D341Med (cell line): ENCODE results near the gene UBE2L6.

Experiments used
- DNase-seq: peaks from one replicate; pipeline ENCODE4 v3.0.0; 2012; ENCODE audit warnings: low spot score

Gene UBE2L6

DNA sequence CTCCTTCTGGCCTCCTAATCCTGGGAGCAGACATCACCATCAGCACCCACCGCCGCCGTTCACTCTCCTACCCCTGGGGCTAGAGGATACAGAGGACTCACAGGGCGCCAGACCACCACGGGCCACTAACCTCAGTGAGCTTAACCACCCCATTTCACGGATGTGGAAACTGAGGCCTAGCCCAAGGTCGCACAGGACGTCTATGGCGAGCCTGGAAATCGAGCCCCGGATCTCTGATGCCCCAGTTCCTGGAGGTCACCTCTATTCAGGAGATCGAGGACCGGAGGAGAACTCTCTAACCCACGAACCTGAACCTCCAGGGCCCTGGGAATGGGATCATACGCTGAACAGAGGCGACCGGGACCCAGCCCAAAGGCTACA lies 37.3 kb downstream of the UBE2L6 start:
- no peak for DNase-seq

DNA sequence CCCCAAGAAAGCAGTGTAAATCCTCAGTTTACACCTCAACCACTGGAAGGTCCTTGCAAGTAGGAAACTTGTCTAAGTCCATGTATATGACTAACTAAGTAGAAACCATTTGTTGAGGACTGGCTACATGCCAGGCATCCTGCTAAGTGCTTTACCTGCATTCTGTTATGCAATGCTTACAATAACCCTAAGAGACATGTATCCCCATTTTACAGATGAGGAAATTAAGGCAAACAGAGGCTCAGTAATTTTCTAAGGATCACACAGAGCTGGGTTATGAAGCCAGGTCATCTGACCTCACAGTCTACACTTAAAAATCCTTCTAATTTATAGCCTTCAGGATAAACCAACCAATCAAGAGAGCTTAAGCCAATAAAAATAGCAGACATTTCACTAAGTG lies 38.5 kb downstream of the UBE2L6 start:
- DNase-seq = no peak

DNA sequence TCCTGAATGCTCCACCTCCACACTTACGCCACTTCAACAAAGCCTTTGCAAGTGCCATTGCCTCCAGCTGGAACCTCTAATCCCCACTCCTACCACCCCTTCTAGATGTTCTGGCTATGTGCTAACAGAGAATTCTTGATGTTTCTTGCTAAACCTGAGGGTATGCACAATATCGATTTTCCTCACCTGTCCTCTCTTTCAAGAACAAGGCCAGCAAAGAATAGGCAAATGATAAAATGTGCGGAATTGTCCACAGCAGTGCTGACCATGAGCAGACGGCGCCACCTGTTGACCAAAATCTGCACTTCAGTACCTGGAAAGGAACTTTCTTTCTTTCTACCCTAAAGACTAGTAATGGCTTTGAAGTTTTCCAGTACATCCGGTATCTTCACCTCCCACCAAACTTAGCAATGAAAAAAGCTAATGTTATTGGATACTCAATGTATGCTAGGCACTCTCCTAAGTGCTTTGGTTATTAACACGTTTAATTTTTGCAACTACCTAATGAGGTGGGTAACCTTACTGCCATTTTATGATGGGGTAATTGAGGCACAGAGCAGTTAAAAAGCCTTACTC lies 40.3 kb downstream of the UBE2L6 start:
- peak; percentile 51 for DNase-seq

DNA sequence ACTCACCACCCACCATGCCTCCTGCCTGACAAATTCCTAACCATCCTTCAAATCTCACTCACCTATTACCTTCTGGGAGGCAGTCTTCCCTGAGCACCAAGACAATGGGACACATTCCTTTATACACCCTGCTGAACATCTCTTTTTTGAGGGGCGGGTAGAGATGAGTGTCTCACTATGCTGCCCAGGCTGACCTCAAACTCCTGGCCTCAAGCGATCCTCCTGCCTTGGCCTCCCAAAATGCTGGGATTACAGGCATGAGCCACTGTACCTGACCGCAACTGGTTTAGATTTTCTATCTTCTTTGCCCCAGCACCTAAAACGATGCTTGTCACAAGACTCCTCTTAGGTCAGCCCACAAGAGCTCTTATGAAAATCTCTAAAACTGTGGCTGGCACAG lies 44.1 kb downstream of the UBE2L6 start:
- no peak for DNase-seq

DNA sequence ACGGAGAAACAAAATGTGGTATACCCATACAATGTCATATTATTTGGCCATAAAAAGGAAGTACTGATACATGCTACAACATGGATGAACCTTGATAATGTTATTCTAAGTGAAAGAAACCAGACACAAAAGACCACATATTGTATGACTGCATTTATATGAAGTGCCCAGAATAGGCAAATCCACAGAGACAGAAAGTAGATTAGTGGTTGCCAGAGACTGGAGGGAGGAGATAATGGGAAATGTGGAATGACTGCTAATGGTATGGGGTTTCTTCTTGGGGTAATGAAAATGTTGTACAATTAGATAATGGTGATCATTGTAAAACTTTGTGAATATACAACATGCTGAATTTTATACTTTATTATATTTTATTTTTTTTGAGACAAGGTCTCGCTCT lies 46.4 kb downstream of the UBE2L6 start:
- DNase-seq = no peak

DNA sequence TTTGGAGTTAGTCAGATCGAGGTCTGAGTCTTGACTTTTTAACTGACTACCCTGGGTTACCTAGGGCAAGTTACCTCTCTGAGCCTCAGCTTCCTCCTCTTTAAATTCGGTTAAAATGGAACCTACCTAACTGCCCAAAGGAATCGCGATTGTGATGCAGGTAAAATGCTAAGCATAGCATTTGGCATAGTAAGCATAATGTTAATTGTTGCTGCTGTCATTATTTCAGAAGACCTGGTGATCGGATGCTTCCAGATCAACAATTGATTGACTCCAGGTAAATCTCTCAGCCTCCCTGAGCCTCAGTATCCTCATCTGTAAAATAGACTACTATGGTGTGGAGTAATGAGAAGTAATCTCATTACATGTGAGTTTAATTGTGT lies 51.4 kb downstream of the UBE2L6 start:
- no peak for DNase-seq

DNA sequence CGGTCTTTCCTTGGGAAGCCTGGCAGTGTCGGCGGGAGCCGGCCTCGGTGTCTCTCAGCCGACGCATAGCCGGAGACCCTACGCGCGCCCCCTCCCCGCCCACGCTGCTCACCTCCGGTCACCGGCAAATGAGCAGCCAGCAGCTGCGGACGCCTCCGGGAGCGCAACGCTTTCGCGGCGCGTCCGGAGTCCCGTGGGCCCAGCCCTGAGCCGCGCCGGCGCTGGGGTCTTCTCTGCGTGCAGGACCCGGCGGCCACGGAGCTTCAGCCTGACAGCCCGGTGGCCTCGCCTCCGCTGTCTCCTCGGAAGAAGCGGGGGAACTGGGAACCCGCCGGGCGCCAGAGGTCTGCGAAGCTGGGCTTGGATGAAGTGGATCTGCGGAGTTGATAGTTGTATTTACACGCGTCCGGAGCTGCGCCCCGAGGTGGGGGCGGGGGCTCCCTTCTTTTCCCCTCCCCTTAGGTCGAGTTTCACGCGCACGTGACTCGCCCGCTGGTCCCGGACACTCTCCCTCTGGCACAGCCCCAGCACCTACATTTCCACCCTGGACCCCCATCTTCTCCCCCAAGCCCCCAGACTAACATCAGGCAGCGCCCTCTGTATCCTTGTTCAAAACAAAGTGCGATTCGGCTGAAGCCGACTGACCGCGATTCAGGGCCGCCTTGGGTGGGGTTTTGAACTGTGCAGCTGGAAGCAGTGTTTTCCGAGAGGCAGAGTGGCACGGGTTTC lies 52.0 kb downstream of the UBE2L6 start, which contains the start of gene SLC43A1:
SLC43A1 (minus strand) TSS at position 371 of the 729 bp plus-strand sequence. CDS start 1,591 bp downstream, outside the sequence.
- peak; percentile 71 for DNase-seq

DNA sequence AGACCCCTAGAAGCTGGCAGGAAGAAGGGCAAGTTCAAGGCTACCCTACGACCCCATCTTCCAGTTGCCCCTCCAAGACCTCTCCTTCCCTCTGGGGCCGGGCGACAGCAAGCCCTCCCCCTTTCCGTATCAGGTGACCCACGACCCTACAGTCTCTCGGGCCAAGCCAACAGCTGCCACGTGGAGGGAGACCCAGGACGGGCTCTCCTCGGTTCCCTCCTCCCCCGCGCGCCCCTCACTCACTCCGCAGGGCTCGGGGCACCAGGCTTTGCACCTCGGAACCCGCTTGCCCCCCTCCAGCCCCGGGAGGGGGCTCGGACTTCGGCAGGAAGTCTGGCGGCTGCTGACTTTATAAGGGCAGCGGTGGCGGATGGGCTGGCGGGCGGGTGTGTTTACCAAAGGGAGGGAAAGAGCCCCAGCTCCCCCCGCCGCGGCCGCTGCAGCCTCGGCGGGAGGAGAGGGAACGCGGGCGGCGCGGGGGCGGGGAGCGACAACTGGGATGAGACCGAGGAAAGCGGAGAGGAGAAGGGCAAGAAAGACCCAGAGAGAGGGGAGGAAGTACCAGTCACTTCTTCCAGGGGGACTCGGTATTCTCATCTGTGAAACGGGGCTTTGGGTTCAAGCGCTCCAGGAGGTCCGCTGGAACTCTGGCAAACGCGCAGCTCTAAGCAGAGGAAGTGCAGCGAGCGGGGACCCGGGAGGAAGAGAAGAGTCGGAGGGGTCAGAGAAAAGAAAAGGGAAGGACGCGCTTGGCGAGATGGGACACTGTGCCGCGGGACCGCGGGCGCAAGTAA lies 52.7 kb downstream of the UBE2L6 start:
- DNase-seq = peak; percentile 68

DNA sequence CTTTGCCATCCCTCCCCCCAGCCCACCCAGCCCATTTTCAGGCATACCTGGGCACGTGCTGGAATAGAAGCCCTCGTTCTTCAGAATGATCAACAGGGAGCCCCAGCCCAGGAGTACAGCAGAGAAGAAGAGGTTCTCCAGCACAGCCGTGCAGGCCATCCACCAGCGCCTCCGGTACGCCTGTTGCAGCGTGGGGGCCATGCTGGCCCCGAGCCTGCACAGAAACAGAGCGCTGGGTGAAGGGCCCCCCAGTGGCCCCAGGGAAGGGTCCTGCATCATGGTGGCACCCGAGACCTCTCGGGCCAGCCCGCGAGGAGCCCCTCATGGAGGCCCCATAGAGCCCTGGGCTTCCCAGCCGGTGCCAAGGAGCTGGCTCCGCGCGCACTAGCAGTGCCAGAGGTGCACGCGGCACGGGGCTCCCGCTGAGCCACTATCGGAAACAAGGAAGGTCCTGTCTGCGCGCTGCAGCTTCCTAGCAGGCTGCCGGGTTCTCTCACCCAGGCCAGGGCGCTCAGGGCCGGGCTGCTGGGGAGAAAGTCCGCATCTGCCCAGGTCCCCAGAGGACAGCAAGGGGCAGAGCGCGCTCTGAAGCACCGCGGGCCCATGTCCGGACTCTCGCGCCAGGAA lies 53.4 kb downstream of the UBE2L6 start:
- DNase-seq = peak; percentile 77

DNA sequence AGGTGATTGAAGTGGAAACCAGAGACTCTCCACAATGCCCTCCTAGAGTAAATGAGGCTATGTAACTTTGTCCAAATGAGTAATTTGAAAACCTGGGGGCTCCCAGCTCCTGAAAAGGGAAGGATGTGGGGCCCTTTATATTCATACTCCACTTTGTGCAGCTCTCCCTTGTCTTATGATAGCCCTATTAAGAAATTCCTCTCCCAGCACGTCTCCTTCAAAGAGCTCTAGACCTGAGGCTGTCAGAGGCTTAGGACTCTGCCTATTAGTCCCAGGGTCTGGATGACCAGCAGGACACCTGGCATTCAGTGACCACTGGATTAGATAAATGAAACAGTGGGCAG lies 54.0 kb downstream of the UBE2L6 start:
- DNase-seq = no peak

DNA sequence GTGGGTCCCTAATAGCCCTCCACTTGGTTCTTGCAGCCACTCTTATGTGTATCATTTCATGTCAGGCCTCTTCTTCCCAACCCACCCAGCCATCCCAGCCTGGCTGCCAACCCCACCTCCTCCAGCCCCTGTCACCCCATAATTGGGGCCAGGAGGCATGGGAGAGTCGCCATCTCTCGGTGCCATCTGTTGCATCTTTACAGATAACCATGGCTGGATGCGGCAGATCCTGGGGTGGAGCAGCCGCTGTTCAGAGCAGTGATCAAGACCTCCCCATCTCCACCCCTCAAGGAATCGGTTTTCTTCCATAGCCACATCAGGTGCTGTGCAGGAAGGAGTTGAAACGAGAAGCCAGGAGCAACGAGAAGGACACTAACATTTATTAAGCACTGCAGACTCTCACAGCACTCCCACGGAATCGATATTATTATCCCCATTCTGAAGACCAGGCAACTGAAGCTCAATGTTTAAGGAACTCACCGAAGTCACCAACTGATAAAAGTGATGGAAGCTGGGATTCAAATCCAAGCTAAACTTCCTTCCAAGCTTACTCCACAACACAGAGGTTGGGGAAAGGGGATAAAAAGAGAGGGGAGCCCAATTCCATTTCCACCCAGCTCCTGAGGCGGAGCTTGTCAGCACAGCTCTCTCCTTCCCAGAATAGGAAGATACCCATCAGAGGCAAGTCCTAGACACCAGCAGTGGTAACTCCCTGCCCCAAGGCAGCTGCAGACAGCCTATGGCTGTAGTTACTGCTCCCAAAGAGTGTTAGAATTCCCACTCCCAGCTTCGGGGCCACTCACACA lies 54.6 kb downstream of the UBE2L6 start:
- no peak for DNase-seq

DNA sequence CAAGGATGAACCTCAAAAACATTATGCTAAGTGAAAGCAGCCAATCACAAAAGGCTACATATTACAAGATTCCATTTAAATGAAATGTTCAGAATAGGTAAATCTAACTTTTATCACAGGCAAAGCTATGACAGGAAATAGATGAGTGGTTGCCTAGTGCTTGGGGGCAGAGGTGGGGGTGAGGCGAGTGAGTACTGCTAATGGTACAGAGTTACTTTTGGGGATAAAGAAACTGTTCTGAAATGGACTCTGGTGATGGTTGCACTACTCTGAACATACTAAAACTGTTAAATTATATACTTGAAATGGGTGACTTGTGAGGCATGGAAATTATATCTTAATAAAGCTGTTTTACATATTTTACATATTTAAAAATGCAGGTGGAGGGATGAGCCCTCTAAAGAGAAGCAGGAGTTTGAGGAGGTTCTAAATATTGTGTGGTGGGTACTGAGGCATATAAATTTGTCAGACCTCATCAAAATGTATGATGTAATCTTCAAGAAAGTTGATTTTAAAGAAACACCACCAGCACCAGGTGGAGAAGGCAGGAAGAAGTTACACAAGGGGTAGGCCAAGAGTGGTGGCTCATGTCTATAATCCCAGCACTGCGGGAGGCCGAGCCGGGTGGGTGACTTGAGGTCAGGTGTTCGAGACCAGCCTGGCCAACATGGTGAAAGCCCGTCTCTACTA lies 55.6 kb downstream of the UBE2L6 start:
- DNase-seq = no peak

DNA sequence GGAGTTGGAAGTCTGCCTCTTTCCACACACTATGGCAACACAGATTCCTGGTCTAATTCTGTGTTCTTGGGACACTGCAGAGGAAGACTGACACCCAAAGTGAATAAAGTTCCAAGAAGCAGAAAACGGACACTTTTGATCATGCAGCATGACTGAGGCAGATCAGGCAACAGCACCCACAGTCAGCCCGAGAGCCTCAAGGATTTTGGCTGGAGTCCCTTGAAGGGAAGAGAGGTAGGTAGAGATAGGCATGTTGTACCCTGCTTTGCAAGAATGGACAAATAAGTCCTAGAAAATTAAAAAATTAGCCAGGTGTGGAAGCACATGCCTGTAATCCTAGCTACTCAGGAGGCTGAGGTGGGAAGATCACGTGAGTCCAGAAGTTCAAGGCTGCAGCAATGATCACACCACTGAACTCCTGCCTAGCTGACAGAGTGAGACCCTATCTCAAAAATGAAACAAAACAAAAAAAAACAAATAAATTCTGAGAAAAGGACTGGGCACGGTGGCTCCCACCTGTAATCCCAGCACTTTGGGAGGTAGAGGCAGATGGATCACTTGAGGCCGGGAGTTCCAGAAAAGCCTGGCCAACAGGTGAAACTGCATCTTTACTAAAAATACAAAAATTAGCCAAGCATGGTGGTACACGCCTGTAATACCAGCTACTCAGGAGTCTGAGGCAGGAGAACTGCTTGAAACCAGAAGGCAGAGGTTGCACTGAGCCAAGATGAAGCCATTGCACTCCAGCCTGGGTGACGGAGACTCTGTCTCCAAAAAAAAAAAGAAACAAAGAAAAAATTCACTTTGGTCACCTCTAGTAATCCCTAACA lies 58.9 kb downstream of the UBE2L6 start:
- no peak for DNase-seq

DNA sequence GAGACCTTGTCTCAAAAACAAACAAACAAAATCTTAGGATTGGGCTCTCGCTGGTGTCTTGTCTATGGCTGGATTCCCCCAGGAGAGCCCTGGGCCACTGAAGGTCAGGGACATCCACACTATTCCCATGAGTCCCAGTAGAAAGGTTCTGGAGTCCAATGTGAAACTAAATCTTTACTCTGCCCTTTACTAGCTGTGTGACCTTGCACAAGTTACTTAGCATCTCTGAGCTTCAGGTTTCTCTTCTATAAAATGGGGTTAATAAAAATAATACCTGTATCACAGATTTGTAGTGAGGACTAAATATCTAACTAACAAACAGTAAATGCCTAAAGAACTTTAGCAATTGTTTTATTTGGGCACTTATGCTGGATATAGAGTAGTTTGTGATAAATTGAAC lies 61.0 kb downstream of the UBE2L6 start:
- DNase-seq = no peak

DNA sequence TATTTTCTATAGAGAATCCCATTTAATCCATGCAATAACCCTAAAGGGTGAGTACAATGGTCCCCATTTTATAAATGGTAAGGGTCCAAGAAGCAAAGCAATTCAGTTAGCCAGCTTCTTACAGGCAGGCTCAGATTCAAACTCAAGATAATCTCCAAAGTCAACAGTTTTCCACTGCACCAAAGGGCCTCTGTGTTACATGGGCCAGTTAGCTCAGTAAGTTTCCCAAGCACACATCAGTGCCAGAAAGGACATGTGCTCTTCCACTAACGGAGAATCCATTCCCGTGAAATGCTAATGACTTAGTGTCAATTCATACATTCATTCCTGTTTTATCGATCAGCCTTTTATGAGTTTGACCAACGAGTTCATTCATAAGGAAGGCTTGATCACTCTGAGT lies 63.0 kb downstream of the UBE2L6 start:
- no peak for DNase-seq

DNA sequence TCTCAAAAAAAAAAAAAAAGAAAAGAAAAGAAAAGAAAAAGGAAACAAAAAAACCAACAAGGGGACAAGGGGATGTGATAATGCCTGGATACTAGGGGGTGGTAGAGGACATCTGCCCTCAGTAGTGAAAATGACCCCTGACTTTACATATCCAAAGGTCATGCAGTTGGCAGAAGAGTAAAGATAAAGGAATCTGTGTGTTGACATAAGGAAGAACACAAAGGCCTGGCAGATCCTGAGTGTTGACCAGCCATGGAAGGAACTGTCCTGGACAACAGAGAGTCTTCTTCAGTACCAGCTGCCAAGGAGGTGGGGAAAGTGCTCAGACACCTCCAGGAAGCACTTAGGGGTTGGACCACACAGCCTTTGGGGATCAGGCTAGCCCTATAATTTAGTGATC lies 64.6 kb downstream of the UBE2L6 start:
- no peak for DNase-seq

DNA sequence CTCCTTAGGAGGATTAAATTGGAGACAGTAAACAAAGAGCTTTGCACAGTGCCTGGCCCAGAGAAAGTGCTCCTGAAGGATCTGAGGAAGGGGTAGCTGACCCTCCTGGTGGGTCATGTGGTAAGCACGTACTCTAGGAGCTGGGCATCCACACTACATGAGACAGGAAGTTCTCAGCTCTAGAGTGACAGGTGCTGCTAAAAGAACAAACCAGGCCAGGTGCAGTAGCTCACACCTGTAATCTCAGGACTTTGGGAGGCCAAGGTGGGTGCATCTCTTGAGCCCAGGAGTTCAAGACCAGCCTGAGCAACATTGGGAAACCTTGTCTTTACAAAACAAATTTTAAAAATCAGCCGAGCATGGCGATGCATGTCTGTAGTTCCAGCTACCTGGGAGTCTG lies 65.1 kb downstream of the UBE2L6 start:
- DNase-seq = no peak

DNA sequence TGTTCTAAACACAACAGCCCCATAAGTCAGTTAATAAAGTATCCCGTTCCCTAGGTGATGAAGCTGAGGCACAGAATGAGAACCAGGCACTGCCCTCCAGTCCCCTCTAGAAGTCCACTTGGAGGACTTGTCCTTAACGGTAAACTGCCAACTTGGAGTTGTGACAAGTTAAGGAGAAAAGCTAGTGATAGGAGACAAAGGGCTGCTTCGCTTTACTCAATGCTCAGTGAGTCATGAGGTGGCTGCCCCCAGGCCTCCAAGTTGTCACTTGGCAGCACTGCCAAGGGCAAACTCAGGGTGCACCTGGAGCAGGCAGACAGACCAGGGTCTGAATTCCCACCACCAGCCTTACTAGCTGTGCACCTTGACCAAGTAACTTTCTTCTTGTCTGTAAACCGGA lies 65.5 kb downstream of the UBE2L6 start:
- DNase-seq = no peak
